Upper lobe of left lung (tissue), 6 donors: ENCODE data around the gene ZNF750. TPM values are rescaled to one million over a fixed set of nuclear protein-coding genes. Genes with fewer than 3 reads are reported as not detected.
A peak's percentile ranks its signal among the peaks of the same experiment; 100 is the strongest.

Experiments used
- ATAC-seq, 2 donors: fragments of 200-7000 bp; cut with Tn5 transposase; one replicate each; pipeline ENCODE4 v1.9.1; 2022; ENCODE audit warnings: mild to moderate bottlenecking in 2 of 2, moderate library complexity in 2 of 2; ENCODE audit not compliant: low FRiP score in 2 of 2
- DNase-seq, 2 donors: peaks; one replicate each; pipeline ENCODE4 v3.0.0-alpha.2; 2019 to 2020
- H3K27ac ChIP-seq, 4 donors: fragments of 200-600 bp; sonication (generic); one replicate each; pipeline ENCODE4 v1.5.1; 2016 to 2019
- H3K27me3 ChIP-seq, 4 donors: fragments of 200-600 bp; sonication (generic); one replicate each; pipeline ENCODE4 v1.5.1; 2017 to 2019
- H3K36me3 ChIP-seq, 4 donors: fragments of 200-600 bp; sonication (generic); one replicate each; pipeline ENCODE4 v1.5.1; 2016 to 2019
- H3K4me1 ChIP-seq, 4 donors: fragments of 200-600 bp; sonication (generic); one replicate each; pipeline ENCODE4 v1.5.1; 2018 to 2019
- H3K4me3 ChIP-seq, 4 donors: fragments of 200-600 bp; sonication (generic); one replicate each; pipeline ENCODE4 v1.5.1; 2017 to 2019; ENCODE audit warnings: mild to moderate bottlenecking in 2 of 4, moderate library complexity in 1 of 4
- H3K9me3 ChIP-seq, 4 donors: fragments of 200-600 bp; sonication (generic); one replicate each; pipeline ENCODE4 v1.5.1; 2018 to 2019
- CTCF ChIP-seq, 6 experiments: fragments of 450-650 bp in 4 of 6; fragments of 200-600 bp in 2 of 6; sonication (generic) in 2 of 6; IDR thresholded peaks; one replicate each; pipeline ENCODE4 v1.5.1; 2016 to 2019; ENCODE audit warnings: antibody characterized with exemption in 6 of 6
- EP300 ChIP-seq, 4 donors: sonication (generic); formaldehyde crosslinking; IDR thresholded peaks; one replicate each; pipeline ENCODE4 v1.5.1; 2017; ENCODE audit warnings: antibody characterized with exemption in 4 of 4, control low read depth in 2 of 4
- POLR2A ChIP-seq, 4 donors: fragments of 450-650 bp; IDR thresholded peaks; one replicate each; pipeline ENCODE4 v1.5.1; 2016 to 2017; ENCODE audit warnings: antibody characterized with exemption in 4 of 4, mild to moderate bottlenecking in 2 of 4
- POLR2AphosphoS5 ChIP-seq, 2 donors: sonication (generic); formaldehyde crosslinking; IDR thresholded peaks; one replicate each; pipeline ENCODE4 v1.5.1; 2017; ENCODE audit warnings: antibody characterized with exemption in 2 of 2
- WGBS, 2 donors: methylation state at CpG; one replicate each; pipeline ENCODE4 v1.1.5; 2017 to 2018; 5-methylcytosine and 5-hydroxymethylcytosine counted together
- total RNA-seq, 6 donors: library from RNA; depleted of rRNA in 4 of 6; stranded (reverse); fragments of >200 nt in 4 of 6; gene quantifications; one replicate each; pipeline versions ENCODE4 v1.1.0 to v1.2.1, GENCODE V29; 2016 to 2021
- donor health status: DM: no; HTN: no; CAD: no; lungs with moderate emphysema.
- donor health status: DM: no; HTN: yes; CAD: no; lungs with severe emphysema.

ZNF750 gene
- total RNA-seq, 6 donors from 2014 or later: 2.9 to 14.4 (median 6.9) TPM

GRCh38 chr17:82845163-82845807 is 5.5 kb upstream of the ZNF750 start:
- no peak for TF ChIP-seq EP300 (IDR thresholded peaks at IDR 0.05)
- TF ChIP-seq POLR2AphosphoS5 (IDR thresholded peaks at IDR 0.05): no peak
- no peak for TF ChIP-seq CTCF (IDR thresholded peaks at IDR 0.05)
- TF ChIP-seq POLR2A (IDR thresholded peaks at IDR 0.05): no peak
- peak overlapping the region; percentile 41 to 81 (median 65) for H3K27ac ChIP-seq
- 64 to 69% methylated on average over 24 of the region's 24 CpGs for WGBS, 2 donors
- no peaks in the 10 kb centered on the region for H3K27me3 ChIP-seq
- ATAC-seq (peak; percentile 69 to 84), DNase-seq (peak in 1 of 2 donors; percentile 45)
- H3K4me1 ChIP-seq: peaks cover 13 to 31% (median 22%) of the 10 kb centered on the region in 4 donors
- H3K4me3 ChIP-seq: peak overlapping the region in 3 of 4 donors; percentile 37 to 50 (median 42)
- no peaks in the 10 kb centered on the region for H3K9me3 ChIP-seq
- H3K36me3 ChIP-seq: no peaks in the 10 kb centered on the region

GRCh38 chr17:82844796-82845162 is 5.0 kb upstream of the ZNF750 start:
- Histone ChIP-seq H3K27me3 (no peaks in the 10 kb centered on the region), H3K4me1 (peaks cover 16 to 31% (median 22%) of the 10 kb centered on the region in 4 donors), H3K36me3 (no peaks in the 10 kb centered on the region), H3K4me3 (peak overlapping the region in 3 of 4 donors; percentile 37 to 50 (median 42)), H3K9me3 (no peaks in the 10 kb centered on the region), H3K27ac (peak overlapping the region; percentile 8 to 81 (median 65))
- no peak for DNase-seq
- ATAC-seq: no peak
- no peak for TF ChIP-seq EP300 (IDR thresholded peaks at IDR 0.05)
- no peak for TF ChIP-seq POLR2A (IDR thresholded peaks at IDR 0.05)
- no peak for TF ChIP-seq POLR2AphosphoS5 (IDR thresholded peaks at IDR 0.05)
- TF ChIP-seq CTCF (IDR thresholded peaks at IDR 0.05): no peak
- 67 to 82% methylated on average over 5 to 11 of the region's 11 CpGs for whole genome bisulfite sequencing, 2 donors

- no peaks in the 10 kb centered on the region for H3K36me3 ChIP-seq
- peaks cover 15 to 26% (median 17%) of the 10 kb centered on the region in 4 donors for H3K4me1 ChIP-seq
- H3K27me3 ChIP-seq: no peaks in the 10 kb centered on the region
- peak overlapping the region; percentile 8 to 81 (median 65) for H3K27ac ChIP-seq
- ATAC-seq (no peak), DNase-seq (no peak)
- TF ChIP-seq POLR2AphosphoS5 (IDR thresholded peaks at IDR 0.05): no peak
- no peak for TF ChIP-seq EP300 (IDR thresholded peaks at IDR 0.05)
- WGBS, 2 donors: 68 to 75% methylated on average over 7 of the region's 7 CpGs
- peak overlapping the region in 1 of 4 donors; percentile 50 for H3K4me3 ChIP-seq
- H3K9me3 ChIP-seq: no peaks in the 10 kb centered on the region
These were observed 4.3 kb upstream of the ZNF750 start for GRCh38 chr17:82843904-82844680.

GRCh38 chr17:82841921-82842596 is 2.2 kb upstream of the ZNF750 start:
- TF ChIP-seq POLR2A (IDR thresholded peaks at IDR 0.05) (no peak), POLR2AphosphoS5 (IDR thresholded peaks at IDR 0.05) (no peak), EP300 (IDR thresholded peaks at IDR 0.05) (no peak), CTCF (IDR thresholded peaks at IDR 0.05) (no peak)
- DNase-seq (no peak), ATAC-seq (no peak)
- Histone ChIP-seq H3K27me3 (no peaks in the 10 kb centered on the region), H3K9me3 (no peaks in the 10 kb centered on the region), H3K4me1 (peaks cover 19 to 32% (median 22%) of the 10 kb centered on the region in 4 donors), H3K4me3 (no peak overlapping the region), H3K27ac (no peak overlapping the region), H3K36me3 (no peaks in the 10 kb centered on the region)
- WGBS, 2 donors: 92% methylated on average over 11 to 16 of the region's 16 CpGs

- no peak for DNase-seq
- no peaks in the 10 kb centered on the region for H3K9me3 ChIP-seq
- WGBS, 2 donors: 86 to 93% methylated on average over 9 to 12 of the region's 12 CpGs
- ATAC-seq: no peak
- H3K4me1 ChIP-seq: peaks cover 11 to 30% (median 23%) of the 10 kb centered on the region in 4 donors
- no peak for TF ChIP-seq POLR2AphosphoS5 (IDR thresholded peaks at IDR 0.05)
- no peak for TF ChIP-seq EP300 (IDR thresholded peaks at IDR 0.05)
- TF ChIP-seq POLR2A (IDR thresholded peaks at IDR 0.05): no peak
- TF ChIP-seq CTCF (IDR thresholded peaks at IDR 0.05): no peak
- no peaks in the 10 kb centered on the region for H3K36me3 ChIP-seq
- peak overlapping the region in 1 of 4 donors; percentile 66 for H3K27ac ChIP-seq
- no peaks in the 10 kb centered on the region for H3K27me3 ChIP-seq
- H3K4me3 ChIP-seq: no peak overlapping the region
These were observed 609 bp upstream of the ZNF750 start for GRCh38 chr17:82840431-82840831.
